ENCODE measurements around the gene STK33.

Gene STK33

GRCh38 chr11:8581300-8581699 is 12.7 kb downstream of the STK33 start:
- Histone ChIP-seq H3K36me3 (replicated peaks; ENCODE audit: insufficient read depth, low read length) (no peaks in the 10 kb centered on the region), H3K9me3 (replicated peaks; ENCODE audit: insufficient read depth, low read length) (no peaks in the 10 kb centered on the region), H3K9ac (ENCODE audit: low read length) (no peak overlapping the region), H3K4me1 (ENCODE audit: low read length) (no peaks in the 10 kb centered on the region), H3K27me3 (replicated peaks; ENCODE audit: insufficient read depth, low read length) (no peaks in the 10 kb centered on the region), H4K20me1 (ENCODE audit: insufficient read depth, low read length) (no peaks in the 10 kb centered on the region), H3K4me2 (ENCODE audit: low read depth, low read length) (no peak overlapping the region), H2AFZ (ENCODE audit: low read length) (no peak overlapping the region), H3K4me3 (ENCODE audit: low read length) (no peak overlapping the region), H3F3A (ENCODE audit: insufficient read depth, low read length) (no peaks in the 10 kb centered on the region), H3K27ac (ENCODE audit: low read length) (no peak overlapping the region), H3K9me2 (replicated peaks; ENCODE audit: insufficient read depth, low read length) (no peaks in the 10 kb centered on the region), H3K79me2 (ENCODE audit: low read length) (peaks cover 8% of the 10 kb centered on the region; the same call in 1 of the 2 replicates)
- TF ChIP-seq EZH2phosphoT487 (IDR thresholded peaks at IDR 0.05; ENCODE audit: low read length) (no peak), CTCF (IDR thresholded peaks at IDR 0.05; ENCODE audit: low read length) (no peak), EZH2 (optimal IDR thresholded peaks at IDR 0.05; ENCODE audit: low read depth, low read length) (no peak)
- DNase-seq, result no peak

- H3F3A ChIP-seq (ENCODE audit: insufficient read depth, low read length), result no peaks in the 10 kb centered on the region
- H3K9me2 ChIP-seq (replicated peaks; ENCODE audit: insufficient read depth, low read length), result no peaks in the 10 kb centered on the region
- no peak overlapping the region for H2AFZ ChIP-seq (ENCODE audit: low read length)
- H3K9ac ChIP-seq (ENCODE audit: low read length), result no peak overlapping the region
- no peaks in the 10 kb centered on the region for H4K20me1 ChIP-seq (ENCODE audit: insufficient read depth, low read length)
- H3K9me3 ChIP-seq (replicated peaks; ENCODE audit: insufficient read depth, low read length), result no peaks in the 10 kb centered on the region
- TF ChIP-seq EZH2 (optimal IDR thresholded peaks at IDR 0.05; ENCODE audit: low read depth, low read length) (no peak), EZH2phosphoT487 (IDR thresholded peaks at IDR 0.05; ENCODE audit: low read length) (no peak)
- H3K4me2 ChIP-seq (ENCODE audit: low read depth, low read length), result no peak overlapping the region
- DNase-seq, result no peak
- H3K4me1 ChIP-seq (ENCODE audit: low read length), result no peaks in the 10 kb centered on the region
- H3K27me3 ChIP-seq (replicated peaks; ENCODE audit: insufficient read depth, low read length), result no peaks in the 10 kb centered on the region
- no peak overlapping the region for H3K27ac ChIP-seq (ENCODE audit: low read length)
- H3K4me3 ChIP-seq (ENCODE audit: low read length), result no peak overlapping the region
- H3K79me2 ChIP-seq (ENCODE audit: low read length), result peaks cover 10% of the 10 kb centered on the region; the same call in 1 of the 2 replicates
- H3K36me3 ChIP-seq (replicated peaks; ENCODE audit: insufficient read depth, low read length), result no peaks in the 10 kb centered on the region
Measured at GRCh38 chr11:8577791-8578581, 16.0 kb downstream of the STK33 start.

GRCh38 chr11:8574798-8575197 is 19.2 kb downstream of the STK33 start:
- Histone ChIP-seq H3F3A (ENCODE audit: insufficient read depth, low read length) (no peaks in the 10 kb centered on the region), H3K36me3 (replicated peaks; ENCODE audit: insufficient read depth, low read length) (no peaks in the 10 kb centered on the region), H3K27ac (ENCODE audit: low read length) (no peak overlapping the region), H3K4me1 (ENCODE audit: low read length) (no peaks in the 10 kb centered on the region), H3K79me2 (ENCODE audit: low read length) (0 out of 2 replicates have a peak, but pooled peaks cover 3% of the 10 kb centered on the region), H3K9me2 (replicated peaks; ENCODE audit: insufficient read depth, low read length) (no peaks in the 10 kb centered on the region), H4K20me1 (ENCODE audit: insufficient read depth, low read length) (no peaks in the 10 kb centered on the region), H3K4me2 (ENCODE audit: low read depth, low read length) (no peak overlapping the region), H3K9ac (ENCODE audit: low read length) (no peak overlapping the region), H3K9me3 (replicated peaks; ENCODE audit: insufficient read depth, low read length) (no peaks in the 10 kb centered on the region), H2AFZ (ENCODE audit: low read length) (no peak overlapping the region), H3K27me3 (replicated peaks; ENCODE audit: insufficient read depth, low read length) (no peaks in the 10 kb centered on the region), H3K4me3 (ENCODE audit: low read length) (no peak overlapping the region)
- no peak for DNase-seq
- TF ChIP-seq EZH2 (optimal IDR thresholded peaks at IDR 0.05; ENCODE audit: low read depth, low read length) (no peak), EZH2phosphoT487 (IDR thresholded peaks at IDR 0.05; ENCODE audit: low read length) (no peak), CTCF (IDR thresholded peaks at IDR 0.05; ENCODE audit: low read length) (no peak)

- no peak overlapping the region for H2AFZ ChIP-seq (ENCODE audit: low read length)
Measured at GRCh38 chr11:8573777-8574176, 20.3 kb downstream of the STK33 start.

More at GRCh38 chr11:8573777-8574176, 20.3 kb downstream of the STK33 start:
- H3K36me3 ChIP-seq (replicated peaks; ENCODE audit: insufficient read depth, low read length), result no peaks in the 10 kb centered on the region
- DNase-seq, result no peak
- H3K4me2 ChIP-seq (ENCODE audit: low read depth, low read length), result no peak overlapping the region
- no peak overlapping the region for H3K27ac ChIP-seq (ENCODE audit: low read length)
- no peaks in the 10 kb centered on the region for H3F3A ChIP-seq (ENCODE audit: insufficient read depth, low read length)
- no peaks in the 10 kb centered on the region for H3K4me1 ChIP-seq (ENCODE audit: low read length)
- H3K79me2 ChIP-seq (ENCODE audit: low read length), result 0 out of 2 replicates have a peak, but pooled peaks cover 3% of the 10 kb centered on the region
- no peaks in the 10 kb centered on the region for H3K27me3 ChIP-seq (replicated peaks; ENCODE audit: insufficient read depth, low read length)
- no peak overlapping the region for H3K9ac ChIP-seq (ENCODE audit: low read length)
- no peak overlapping the region for H3K4me3 ChIP-seq (ENCODE audit: low read length)
- H4K20me1 ChIP-seq (ENCODE audit: insufficient read depth, low read length), result no peaks in the 10 kb centered on the region
- no peaks in the 10 kb centered on the region for H3K9me3 ChIP-seq (replicated peaks; ENCODE audit: insufficient read depth, low read length)
- H3K9me2 ChIP-seq (replicated peaks; ENCODE audit: insufficient read depth, low read length), result no peaks in the 10 kb centered on the region
- TF ChIP-seq CTCF (IDR thresholded peaks at IDR 0.05; ENCODE audit: low read length) (no peak), EZH2 (optimal IDR thresholded peaks at IDR 0.05; ENCODE audit: low read depth, low read length) (no peak), EZH2phosphoT487 (IDR thresholded peaks at IDR 0.05; ENCODE audit: low read length) (no peak)
